ENCODE measurements around the gene CTDP1.

Gene CTDP1

DNA sequence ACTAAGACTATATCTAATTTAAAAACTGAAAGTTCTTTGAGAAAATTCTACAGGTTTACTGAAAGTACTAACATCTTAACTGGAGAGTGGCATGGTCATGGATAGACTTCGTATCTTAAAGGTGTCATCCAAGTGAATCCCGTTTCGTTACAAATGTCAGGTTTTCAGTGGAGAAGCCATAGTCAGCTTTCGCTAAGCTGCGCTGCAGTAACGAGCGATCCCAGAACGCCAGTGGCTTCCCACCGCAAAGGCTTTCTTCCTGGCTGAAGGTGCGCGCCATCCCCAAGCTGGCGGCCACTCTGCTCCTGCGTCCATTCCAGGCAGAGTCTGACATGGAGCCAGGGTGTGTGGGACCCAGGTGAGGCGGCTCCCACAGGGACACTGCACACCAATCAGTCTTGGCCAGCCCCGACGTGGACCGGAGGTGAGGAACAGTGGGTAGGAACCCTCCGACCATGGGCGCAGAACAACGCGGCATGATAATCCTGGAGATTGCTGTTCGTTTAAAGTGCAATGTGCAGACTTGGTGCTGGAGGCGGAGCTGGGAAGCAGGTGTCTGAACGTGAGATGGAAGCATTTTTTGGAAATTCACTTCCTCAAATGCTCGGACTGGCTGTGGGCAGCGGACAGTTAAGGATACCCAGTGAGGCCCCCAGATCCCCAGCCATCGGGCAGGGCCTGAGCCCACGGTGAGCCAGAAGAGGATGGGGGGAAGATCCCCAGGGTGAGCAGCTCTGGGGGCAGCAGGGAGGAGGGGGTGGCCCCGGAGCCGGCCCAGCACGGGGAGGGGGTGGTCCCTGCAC is 90.3 kb downstream of the CTDP1 start:
- DNase-seq = no peak

DNA sequence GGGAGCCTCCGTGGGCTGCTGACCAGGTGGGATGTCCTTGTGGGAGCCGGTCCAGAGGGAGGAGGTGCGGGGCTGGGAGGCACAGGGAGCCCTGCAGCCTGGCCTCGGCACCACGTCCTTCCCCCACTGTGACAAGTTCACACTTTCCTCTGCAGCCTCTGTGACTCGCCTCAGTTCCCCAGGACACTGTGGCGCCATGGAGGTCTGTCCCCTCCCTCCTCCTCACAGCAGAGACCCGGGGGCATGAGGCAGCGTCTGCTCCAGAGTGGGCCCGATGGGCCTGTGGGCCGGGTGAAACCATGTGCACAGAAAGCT is 90.9 kb downstream of the CTDP1 start:
- DNase-seq = no peak

DNA sequence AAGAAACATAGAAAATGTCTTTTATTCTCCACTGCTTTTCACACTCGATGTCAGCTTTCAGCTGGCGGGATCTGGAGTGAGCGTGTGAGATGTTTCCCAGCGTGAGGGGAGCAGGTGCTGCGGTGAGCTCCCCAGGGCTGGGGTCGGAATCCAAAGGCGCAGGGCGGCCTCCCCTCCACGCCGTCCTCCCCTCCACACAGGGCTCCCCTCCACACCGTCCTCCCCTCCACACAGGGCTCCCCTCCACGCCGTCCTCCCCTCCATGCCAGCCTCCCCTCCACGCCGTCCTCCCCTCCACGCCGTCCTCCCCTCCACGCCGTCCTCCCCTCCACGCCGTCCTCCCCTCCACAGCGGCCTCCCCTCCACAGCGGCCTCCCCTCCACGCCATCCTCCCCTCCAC is 91.2 kb downstream of the CTDP1 start:
- DNase-seq = no peak

DNA sequence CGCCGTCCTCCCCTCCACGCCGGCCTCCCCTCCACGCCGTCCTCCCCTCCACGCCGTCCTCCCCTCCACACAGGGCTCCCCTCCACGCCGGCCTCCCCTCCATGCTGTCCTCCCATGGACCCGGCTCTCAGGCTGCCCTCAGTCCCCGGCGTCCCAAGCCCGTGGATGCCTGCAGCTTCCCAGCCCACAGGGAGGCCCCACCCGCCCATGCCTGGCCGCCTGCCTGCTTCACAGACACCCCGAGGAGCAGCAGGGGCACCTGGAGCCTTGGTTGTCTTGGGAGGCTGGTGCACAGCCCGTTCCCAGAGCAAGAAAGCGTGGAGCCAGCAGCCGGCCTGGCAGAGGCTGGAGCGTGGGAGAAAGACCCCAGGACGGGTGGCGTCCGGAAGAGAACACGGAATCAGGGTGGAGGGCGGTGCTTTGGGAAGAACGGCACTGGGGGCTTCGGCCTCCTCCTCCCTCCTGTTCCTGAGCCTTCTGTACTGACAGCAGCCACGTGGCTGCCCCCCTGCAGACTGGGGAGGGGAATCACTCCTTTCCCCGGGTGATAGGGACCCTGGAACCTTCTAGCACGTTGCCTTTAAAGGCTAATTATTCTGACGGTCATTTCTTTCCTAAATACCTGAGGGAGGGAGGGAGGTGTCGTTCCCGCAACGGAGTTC is 92.0 kb downstream of the CTDP1 start:
- no peak for DNase-seq

DNA sequence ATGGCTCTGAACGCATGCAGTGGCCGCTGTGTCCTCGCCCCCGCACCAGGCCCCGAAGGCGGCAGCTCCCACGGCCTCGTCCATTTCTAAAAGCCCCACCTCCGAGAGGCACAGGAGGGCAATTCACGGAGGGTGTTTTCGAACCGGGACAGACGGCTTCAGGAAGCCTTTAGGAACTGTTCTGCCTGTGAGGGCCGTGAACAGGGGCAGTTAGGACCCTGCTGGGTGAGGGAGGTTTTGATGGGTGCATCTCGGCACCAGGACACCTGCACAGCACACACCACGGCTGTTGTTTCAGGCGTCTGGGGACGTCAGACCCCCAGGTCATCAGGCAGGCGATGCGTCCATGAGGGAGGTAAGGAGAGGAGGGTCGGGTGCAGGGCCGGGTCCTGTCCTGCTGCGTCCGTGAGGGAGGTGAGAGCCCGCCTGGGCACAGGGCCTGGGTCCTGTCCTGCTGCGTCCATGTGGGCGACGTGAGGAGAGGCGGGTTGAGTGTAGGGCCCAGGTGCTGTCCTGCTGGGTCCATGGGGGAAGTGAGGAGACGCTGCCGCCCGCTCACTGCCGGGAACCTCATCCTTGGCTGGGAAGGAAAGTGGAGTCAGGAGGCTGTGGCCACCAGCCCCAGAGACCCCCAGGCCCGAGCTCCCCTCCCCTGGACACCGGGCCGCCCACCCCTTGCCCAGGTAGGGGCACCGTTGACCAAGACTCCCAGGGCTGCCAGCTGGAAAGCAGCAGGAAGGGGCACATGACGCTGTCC is 92.7 kb downstream of the CTDP1 start:
- no peak for DNase-seq

DNA sequence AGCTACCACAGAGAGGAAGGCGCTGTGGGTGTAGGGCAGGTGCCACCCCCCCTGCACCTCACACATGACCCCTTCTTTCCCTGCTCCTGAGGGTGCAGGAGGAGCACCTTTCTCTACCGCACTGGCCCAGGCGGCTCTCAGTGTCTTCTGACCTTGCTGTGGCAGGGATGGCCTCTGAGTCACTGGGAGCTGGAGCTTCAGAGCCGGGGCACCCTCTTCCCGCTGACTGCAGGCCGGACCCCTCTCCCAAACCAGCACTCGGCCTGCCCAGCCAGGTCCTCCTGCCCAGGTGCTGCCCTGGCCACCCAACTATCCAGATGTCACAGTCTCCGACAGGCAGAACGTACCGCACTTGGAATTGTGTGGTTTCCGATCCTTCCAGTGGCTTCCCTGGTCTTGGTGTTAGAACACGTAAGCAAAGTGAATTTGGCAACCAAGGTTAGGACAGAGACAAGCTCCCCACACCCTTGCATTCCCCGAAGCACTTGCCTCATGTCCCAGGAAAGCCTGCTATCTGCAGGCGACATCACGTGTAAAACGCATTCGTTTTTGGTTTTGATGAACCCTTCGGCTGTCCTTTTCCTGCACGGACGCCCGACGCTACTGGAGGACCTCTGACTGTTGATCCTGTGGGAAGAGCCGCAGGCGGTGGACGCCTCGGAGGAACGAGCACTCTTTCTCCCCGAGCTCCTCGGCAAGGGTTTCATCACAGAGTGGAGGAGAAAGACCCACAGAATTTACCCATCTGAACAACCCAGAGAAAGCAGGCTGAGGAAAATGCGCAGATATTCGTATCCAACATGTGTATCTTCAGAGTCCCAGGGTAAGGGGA is 93.5 kb downstream of the CTDP1 start:
- DNase-seq = no peak

DNA sequence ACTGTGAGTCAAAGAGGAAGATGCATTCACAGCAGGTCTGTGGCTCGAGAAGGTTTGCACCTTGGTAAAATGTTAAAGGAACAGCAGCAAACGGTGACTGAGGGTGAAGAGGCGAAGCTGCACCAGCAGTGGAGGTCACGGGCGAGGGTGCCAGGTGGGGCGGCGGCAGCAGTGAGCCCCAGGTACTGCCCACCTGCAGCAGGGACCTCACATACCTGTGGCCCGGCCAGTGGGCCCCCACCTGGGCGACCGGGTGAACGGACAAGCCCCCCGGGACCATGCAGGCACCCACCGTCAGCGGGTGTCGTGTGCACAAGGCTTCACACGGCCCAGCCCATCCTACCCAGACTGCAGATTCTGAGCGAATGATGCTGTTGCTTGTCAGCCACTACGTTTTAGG is 94.5 kb downstream of the CTDP1 start:
- DNase-seq = no peak

DNA sequence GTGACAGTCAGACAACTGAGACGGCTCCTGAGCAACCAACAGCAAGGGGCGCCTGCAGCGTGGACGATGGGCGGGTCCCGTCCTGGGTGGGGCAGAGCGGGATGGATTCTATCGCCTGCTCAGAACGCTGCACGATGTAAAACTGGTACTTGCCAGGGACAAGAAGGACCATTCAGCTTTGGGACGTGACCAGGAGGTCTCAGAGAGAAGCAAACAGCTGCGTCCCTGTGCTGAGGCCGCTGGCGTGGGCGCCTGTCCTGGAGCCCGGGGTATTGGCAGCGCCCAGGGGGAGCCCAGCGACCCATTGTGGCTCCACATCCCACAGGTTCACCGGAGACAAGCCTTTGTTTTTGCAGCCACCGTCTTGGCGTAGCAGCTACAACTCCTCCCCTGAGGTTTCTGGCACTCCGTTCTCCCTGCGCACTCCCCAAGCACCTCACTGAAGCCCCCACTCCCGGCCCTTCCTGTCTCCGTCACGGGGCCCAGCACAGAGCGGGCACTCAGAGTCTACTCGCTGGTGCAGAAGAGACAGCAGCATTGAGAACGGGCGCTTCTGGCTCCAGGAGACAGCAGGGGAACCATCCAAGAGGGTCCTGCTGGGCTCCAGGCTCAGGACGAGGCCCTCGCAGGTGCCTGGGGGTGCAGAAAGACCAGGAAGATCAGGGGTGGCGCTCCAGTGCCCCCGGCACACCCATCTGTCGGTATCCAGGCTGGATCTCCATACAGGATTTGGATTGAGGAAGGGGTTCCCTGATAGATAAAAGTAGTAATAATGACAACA is 96.0 kb downstream of the CTDP1 start:
- no peak for DNase-seq

DNA sequence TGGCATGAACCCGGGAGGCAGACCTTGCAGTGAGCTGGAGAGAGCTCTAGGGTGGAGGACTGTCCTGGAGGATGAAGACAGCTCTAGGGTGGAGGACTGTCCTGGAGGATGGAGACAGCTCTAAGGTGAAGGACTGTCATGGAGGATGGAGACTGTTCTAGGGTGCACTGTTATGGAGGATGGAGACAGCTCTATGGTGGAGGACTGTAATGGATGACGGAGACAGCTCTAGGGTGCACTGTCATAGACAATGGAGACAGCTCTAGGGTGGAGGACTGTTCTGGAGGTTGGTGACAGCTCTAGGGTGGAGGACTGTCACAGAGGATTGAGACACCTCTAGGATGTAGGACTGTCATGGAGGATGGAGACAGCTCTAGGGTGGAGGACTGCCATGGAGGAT is 97.1 kb downstream of the CTDP1 start:
- no peak for DNase-seq

DNA sequence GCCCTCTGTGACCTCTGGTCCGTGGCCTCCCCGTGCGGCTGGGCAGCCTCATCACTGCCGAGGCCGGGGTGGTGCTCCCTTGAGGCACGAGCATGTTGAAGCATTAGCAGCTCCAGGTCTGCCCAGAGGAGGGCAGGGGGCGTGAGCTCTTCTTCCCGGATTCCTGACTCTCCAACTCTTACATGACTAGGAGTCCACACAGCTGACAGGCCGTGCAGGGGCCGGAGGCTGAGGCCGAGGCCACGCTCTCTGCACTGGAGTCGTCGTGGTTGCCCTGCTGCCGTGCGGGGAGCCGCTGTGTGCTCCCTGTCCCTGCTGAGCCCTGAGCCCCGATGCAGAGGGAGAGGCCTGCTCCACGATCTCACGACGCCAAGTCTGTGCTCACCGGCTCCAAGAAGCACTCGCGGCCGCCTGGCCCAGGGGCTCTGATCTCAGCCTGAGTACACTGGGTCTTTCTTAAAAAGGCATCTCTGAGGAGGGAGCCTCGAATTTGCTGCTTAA is 98.7 kb downstream of the CTDP1 start:
- DNase-seq = no peak

DNA sequence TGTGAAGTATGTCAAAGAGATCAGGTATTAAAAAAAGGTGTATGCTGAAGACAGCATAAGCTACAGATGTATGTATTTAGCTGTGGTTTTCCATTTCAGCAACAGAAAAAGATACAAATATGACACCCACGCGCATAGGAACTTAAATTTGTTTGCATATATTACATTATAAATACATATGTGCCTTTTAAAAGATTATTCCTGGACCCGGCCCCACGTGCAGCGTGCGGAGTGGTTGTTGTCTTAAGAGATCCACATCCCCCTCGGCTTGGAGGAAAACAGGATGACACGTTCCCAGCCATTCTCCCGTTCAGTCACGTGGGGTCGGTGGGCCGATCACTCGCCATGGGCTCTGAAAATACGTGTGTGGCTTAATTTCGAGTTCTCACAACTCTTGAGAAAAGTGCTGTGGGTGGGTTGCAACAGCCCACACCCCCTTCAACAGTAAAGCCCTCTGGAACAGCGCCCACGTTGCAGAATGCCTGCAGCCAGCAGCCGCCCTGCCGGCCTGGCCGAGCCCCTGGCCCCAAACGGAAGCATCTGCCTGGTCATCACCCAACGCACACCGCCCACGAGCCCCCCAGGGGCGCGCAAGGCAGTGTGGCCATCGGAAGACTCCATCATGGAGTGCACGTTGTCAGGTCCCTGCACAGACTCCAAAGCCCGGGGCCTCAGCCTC is 99.6 kb downstream of the CTDP1 start:
- DNase-seq = no peak

DNA sequence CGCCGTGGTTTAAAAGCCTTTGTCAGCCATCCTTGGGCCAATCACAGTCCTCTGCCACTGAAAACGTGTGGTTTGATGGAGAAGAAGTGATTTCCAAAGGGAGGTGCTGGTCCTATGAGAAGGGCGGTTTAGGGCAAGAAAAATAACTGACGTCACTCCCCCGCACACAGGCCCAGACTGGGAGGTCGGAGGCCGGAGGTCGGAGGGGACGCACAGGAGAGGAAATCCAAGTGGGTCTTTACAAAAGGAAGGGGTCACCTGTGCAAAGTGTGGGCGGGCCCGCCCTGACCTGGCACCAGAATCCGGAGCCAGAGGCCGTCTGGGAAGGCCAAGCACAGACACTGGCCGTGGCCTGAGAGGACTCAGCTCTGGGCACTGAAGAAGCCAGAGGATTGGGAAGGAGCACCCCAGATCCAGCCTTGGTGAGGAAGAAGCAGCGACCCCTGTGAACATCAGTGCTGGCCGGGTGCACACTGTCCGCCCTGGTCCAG is 100.1 kb downstream of the CTDP1 start:
- no peak for DNase-seq

DNA sequence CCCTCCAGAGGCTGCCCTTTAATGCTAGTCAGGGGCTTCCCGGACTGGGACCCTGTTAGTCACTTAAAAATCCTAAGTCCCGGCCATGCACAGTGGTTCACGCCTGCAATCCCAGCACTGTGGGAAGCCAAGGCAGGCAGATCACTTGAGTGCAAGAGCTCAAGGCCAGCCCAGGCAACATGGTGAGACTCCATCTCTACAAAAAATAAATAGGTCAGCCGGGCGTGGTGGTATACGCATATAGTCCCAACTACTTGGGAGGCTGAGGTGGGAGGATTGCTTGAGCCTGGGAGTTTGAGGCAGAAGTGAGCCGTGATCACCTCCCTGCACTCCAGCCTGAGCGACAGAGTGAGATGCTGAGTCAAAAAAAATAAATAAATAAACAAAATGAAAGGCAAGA is 100.9 kb downstream of the CTDP1 start:
- DNase-seq = no peak

DNA sequence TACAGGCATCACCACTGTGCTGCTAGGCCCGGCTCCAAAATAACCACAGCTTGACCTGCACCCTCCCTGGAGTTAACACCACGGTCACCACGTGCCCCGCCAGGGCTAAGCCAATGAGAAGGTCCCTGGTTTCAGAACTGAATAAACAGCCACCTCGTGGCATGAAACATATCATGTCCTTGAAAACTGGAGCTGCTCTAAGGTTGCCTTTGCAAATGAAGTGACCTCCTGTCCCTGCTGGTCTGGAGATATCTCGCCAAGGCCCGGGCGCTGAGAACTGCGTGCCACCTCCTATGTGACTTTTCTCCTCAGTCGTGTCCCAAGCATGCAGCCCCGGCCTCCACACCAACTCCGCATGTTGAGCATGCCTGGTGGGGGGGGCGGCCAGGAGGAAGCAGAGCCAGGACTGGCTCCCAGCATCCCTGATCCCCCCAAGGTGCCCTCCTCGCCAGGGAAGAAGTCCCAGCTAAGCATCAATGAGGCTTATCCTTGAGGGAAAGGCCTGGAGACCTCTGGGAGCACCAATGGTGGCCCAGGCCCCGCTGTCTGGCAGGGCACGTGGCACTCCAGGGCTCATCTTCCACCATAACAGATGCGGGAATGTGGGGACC is 101.8 kb downstream of the CTDP1 start:
- DNase-seq = no peak

DNA sequence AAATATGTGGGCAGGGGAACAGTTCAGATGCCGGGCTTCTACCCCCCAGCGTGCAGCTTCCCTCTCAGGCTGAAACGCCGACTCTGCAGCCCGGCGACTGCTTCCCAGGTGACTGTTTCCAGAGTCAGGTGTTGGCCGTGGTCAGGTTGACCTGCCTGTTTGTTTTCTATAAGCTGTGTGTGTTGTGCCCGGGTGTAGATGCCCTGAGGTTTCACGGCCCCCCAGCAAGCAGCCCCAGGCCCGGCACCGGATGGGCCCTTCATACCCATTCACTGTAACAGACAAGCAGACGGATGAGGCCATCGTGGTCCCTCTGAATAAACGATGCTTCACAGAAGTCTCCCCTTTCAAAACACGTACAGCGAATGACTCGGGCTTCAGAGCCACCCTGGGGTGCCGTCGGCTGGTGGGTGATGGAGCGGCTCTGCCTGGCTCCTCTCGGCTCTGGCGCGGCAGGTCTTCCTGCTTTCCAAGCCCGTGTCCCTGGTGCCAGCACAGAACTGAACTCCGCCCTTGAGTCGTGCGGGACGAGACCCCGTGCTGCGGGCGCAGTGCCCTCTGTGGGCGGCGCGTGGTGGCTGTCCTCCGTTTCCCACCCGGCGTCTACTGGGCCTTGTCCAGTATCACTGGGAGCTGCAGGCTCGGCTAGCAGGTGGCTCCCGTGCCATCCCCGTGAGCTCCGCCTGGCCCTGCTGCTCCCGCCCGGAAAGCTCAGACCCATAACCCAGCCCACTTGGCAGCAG is 103.1 kb downstream of the CTDP1 start:
- no peak for DNase-seq

DNA sequence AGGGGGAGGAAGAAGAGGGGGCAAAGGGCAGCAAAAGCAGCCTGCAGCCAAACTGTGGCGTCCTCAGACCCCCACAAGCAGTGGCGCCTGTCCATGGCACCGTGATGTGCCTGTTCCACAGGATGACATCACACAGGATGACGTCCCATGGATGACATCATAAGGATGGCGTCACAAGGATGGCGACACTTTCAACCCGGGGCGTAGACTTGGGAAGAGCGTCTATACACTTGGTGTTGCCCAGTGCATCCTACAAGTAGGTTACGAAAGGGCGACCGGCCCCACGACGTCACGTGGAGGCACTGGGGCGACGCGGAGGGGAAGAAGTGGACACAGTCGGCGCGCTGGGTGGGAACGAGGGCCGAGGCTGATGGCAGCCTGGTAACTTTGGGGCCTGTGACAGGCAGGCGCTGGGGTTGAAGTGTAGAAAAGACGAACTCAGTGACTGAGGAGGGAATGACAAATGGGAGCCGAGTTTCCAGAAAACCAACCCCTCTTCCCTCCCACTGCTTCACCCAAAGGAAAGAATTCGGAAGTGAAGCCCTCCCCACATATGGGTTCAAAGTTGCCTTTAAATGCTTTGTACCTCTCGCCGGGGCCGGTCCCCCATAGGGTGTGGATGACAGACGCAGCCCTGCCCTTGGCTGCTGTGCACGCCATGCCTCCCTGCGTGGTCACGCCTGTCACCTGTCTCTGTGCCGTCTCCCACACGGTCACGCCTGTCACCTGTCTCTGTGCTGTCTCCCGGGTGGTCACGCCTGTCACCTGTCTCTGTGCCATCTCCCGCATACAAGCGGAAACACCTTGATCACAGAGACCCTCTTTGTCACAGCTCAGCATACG is 104.7 kb downstream of the CTDP1 start:
- peak; percentile 27 for DNase-seq

DNA sequence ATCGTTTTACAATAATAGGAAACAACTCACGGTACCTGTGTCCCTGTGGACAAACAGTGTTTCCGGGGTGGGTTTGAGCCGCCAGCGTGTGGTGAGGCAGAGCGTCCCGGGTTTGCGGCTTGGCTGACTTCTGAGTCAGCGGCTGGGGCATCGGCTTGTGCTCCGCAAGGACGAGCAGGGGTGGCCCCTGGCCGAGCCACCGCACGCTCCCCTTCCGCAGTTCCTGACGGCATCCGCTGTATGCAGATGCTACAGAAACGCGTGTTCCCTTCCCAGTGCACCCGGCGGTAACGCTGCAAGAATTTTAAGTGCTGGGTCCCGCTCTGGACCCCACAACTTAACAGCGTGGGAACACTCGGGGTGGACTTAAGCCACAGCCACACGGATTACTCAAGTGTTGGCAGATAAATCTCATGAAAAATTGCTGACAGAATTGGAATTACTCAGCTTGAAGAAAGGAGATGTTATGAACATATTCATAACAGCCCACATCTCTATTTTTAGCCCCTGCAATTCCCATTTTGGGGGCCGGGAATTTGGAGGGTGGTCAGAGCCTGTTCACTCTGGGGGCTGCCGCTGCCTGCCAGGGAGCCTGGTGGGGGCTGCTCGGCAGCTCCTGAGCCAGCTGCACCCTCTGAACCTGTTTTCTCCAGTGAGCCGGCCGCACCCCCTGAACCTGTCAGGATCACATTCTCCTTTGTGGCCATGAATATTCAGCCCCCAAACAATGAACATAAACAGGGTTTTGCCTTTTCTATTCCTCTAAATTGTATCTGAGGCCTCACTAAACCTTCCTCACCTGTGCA is 105.6 kb downstream of the CTDP1 start:
- DNase-seq = no peak

DNA sequence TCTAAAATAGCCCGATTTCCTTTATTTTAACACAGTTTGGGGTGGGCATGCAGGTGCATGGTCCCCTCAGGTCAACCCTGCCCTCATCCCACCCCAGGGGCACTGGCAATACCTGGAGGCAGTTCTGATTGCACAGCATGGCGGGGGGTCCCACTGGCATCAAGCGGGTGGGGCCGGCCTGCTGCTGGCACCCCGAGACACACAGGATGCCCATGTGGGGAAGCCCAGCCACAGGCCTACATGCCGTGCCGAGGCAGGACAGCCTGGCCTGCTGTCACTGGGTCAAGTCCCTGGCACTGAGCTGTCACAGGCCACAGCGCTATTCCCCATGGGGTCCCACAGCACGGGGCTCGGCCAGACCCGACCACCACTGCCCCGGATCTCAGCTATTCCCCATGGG is 106.2 kb downstream of the CTDP1 start:
- DNase-seq = no peak
